K562 (cell line): Measurements from ENCODE around the gene ALPK1. TPM values are rescaled to one million over a fixed set of nuclear protein-coding genes. Genes with fewer than 3 reads are reported as not detected.

Source experiments
- ATAC-seq: fragments of 200-7000 bp; cut with Tn5 transposase; 3 replicates; pipeline ENCODE4 v1.9.1; 2020; ENCODE audit warnings: moderate library complexity
- BruUV-seq: library from RNA; stranded (reverse); fragments of 400-500 nt; replicated peaks from 2 replicates; lab custom pipeline; 2021; lab: Mats Ljungman, UMichigan
- CTCF ChIA-PET: fragments of 300-600 bp; formaldehyde crosslinking; extraction: SDS; loops from one replicate; lab custom pipeline; 2021; ENCODE audit warnings: low intra/inter-chr PET ratio; lab: Yijun Ruan, JAX
- POLR2A ChIA-PET: fragments of 300-600, 350-650 bp; sonication (Branson Sonifier 250); formaldehyde crosslinking; extraction: SDS; loops from one replicate; lab custom pipeline; 2021; ENCODE audit warnings: antibody characterized with exemption, inconsistent platforms; lab: Yijun Ruan, JAX
- DNase-seq, 4 experiments: peaks; one replicate each; pipeline versions ENCODE4 v3.0.0 to v3.0.0-alpha.2; 2011 to 2018; ENCODE audit warnings: low spot score in 3 of 4, mixed read lengths in 3 of 4; ENCODE audit errors: extremely low read depth in 1 of 4
- FAIRE-seq: peaks from 2 replicates; lab custom pipeline; 2011; peaks lifted over from hg19 to GRCh38; lab: Jason Lieb, UNC
- H2AFZ ChIP-seq: 2 replicates; pipeline ENCODE4 v1.6.0; 2011; ENCODE audit warnings: low read depth, low read length, control low read depth, inconsistent platforms
- H3K27ac ChIP-seq: fragments of 200-600 bp; 3 replicates; pipeline ENCODE4 v1.8.0; 2011; ENCODE audit warnings: low read depth, mild to moderate bottlenecking, control low read depth, inconsistent platforms, low read length, moderate library complexity, mixed read lengths; ENCODE audit errors: extremely low read depth
- H3K27me3 ChIP-seq, 2 experiments: fragments of 300-600 bp in 1 of 2; 2 replicates in 1 of 2; 3 replicates in 1 of 2; pipeline versions ENCODE4 v1.6.0 to v1.8.0; 2011; ENCODE audit warnings: inconsistent platforms in 2 of 2, low read length in 2 of 2, mild to moderate bottlenecking in 1 of 2, mixed read lengths in 1 of 2, moderate library complexity in 1 of 2; ENCODE audit not compliant: control insufficient read depth in 2 of 2, insufficient read depth in 2 of 2
- H3K36me3 ChIP-seq: fragments of 300-600 bp; 3 replicates; pipeline ENCODE4 v1.8.0; 2011; ENCODE audit warnings: mild to moderate bottlenecking, low read length, inconsistent platforms; ENCODE audit not compliant: control insufficient read depth, insufficient read depth
- H3K4me1 ChIP-seq, 2 experiments: fragments of 200-600 bp in 1 of 2; replicated peaks in 1 of 2; 2 replicates in 1 of 2; 3 replicates in 1 of 2; pipeline versions ENCODE4 v1.5.1 to v1.8.0; 2011; ENCODE audit warnings: inconsistent platforms in 2 of 2, low read length in 2 of 2, mild to moderate bottlenecking in 1 of 2, mixed read lengths in 1 of 2, moderate library complexity in 1 of 2; ENCODE audit not compliant: control insufficient read depth in 2 of 2, insufficient read depth in 2 of 2
- H3K4me2 ChIP-seq: 2 replicates; pipeline ENCODE4 v1.6.1; 2011; ENCODE audit warnings: low read length, control low read depth, inconsistent platforms, mixed read lengths; ENCODE audit not compliant: insufficient read depth
- H3K4me3 ChIP-seq: fragments of 200-600 bp; sonication (generic), shearing (Covaris generic); 2 replicates; pipeline ENCODE4 v1.5.1; 2016; ENCODE audit warnings: control low read depth, inconsistent platforms
- H3K79me2 ChIP-seq: fragments of 200-600 bp; 3 replicates; pipeline ENCODE4 v1.8.0; 2011; ENCODE audit warnings: low read length, inconsistent platforms; ENCODE audit not compliant: control insufficient read depth, insufficient read depth
- H3K9ac ChIP-seq, 2 experiments: 2 replicates each; pipeline versions ENCODE4 v1.6.0 to v1.6.1; 2011; ENCODE audit warnings: low read depth in 2 of 2, low read length in 2 of 2, control low read depth in 1 of 2, inconsistent platforms in 1 of 2, mild to moderate bottlenecking in 1 of 2, mixed read lengths in 1 of 2; ENCODE audit not compliant: insufficient read depth in 1 of 2
- H3K9me1 ChIP-seq: one replicate; pipeline ENCODE4 v1.6.0; 2011; ENCODE audit warnings: inconsistent platforms, mild to moderate bottlenecking, low read length, moderate library complexity; ENCODE audit not compliant: control insufficient read depth, insufficient read depth
- H3K9me3 ChIP-seq: replicated peaks from 2 replicates; pipeline ENCODE4 v1.5.1; 2011; ENCODE audit warnings: low read depth, low read length, inconsistent platforms; ENCODE audit not compliant: control insufficient read depth, insufficient read depth
- H4K20me1 ChIP-seq: replicated peaks from 2 replicates; pipeline ENCODE4 v1.6.1; 2011; ENCODE audit warnings: low read length, inconsistent platforms, mixed read lengths; ENCODE audit not compliant: control insufficient read depth, insufficient read depth
- ASH1L ChIP-seq: fragments of 450-650 bp; IDR thresholded peaks from 2 replicates; pipeline ENCODE4 v1.6.1; 2018; ENCODE audit warnings: borderline replicate concordance, mild to moderate bottlenecking, low read depth; ENCODE audit not compliant: partially characterized antibody
- BRF2 ChIP-seq: IDR thresholded peaks from 3 replicates; pipeline ENCODE4 v1.6.1; 2011; ENCODE audit warnings: borderline replicate concordance, mild to moderate bottlenecking; ENCODE audit not compliant: insufficient read length, insufficient read depth
- HMG20B ChIP-seq: fragments of 250-450 bp; sonication (Bioruptor Pico); IDR thresholded peaks from 2 replicates; pipeline ENCODE4 v1.5.0; 2021; ENCODE audit warnings: mild to moderate bottlenecking
- KLF16 ChIP-seq: IDR thresholded peaks from 2 replicates; pipeline ENCODE4 v1.6.1; 2016; ENCODE audit warnings: antibody characterized with exemption
- POLR3A ChIP-seq: IDR thresholded peaks from 2 replicates; pipeline ENCODE4 v1.6.1; 2011; ENCODE audit warnings: borderline replicate concordance, mild to moderate bottlenecking, moderate library complexity; ENCODE audit not compliant: insufficient read length, insufficient read depth; ENCODE audit errors: extremely low read depth
- RBM25 ChIP-seq: fragments of 200-400 bp; formaldehyde crosslinking; IDR thresholded peaks from 2 replicates; pipeline ENCODE4 v1.6.1; 2018; ENCODE audit warnings: low read length, low read depth, moderate library complexity; ENCODE audit not compliant: severe bottlenecking
- SMARCA4 ChIP-seq: fragments of 450-650 bp; IDR thresholded peaks from 2 replicates; pipeline ENCODE4 v1.6.1; 2016
- ZNF316 ChIP-seq: fragments of 450-650 bp; IDR thresholded peaks from 2 replicates; pipeline ENCODE4 v1.6.1; 2016
- ZNF436 ChIP-seq: fragments of 250-450, 450-650 bp; sonication (Bioruptor Pico); formaldehyde crosslinking; IDR thresholded peaks from 2 replicates; pipeline ENCODE4 v1.7.0; 2020; ENCODE audit warnings: mild to moderate bottlenecking
- WGBS: fragments of 100-300 bp; shearing (Covaris generic); methylation state at CpG from one replicate; pipeline ENCODE4 v1.1.6; 2016; ENCODE audit warnings: low coverage, mixed read lengths; ENCODE audit not compliant: insufficient coverage; ENCODE audit errors: missing lambda C conversion rate; 5-methylcytosine and 5-hydroxymethylcytosine counted together
- in situ Hi-C: fragments of 300-500 bp; cut with MboI; formaldehyde crosslinking; loops from 4 replicates; pipeline ENCODE4 v1.15.0; 2018; ENCODE audit warnings: inconsistent platforms, mixed read lengths
- intact Hi-C: fragments of 100-400 bp; cut with micrococcal nuclease; formaldehyde crosslinking; loops from 2 replicates; pipeline ENCODE4 v1.14.2; 2022
- polyA plus RNA-seq, 8 experiments: library from polyadenylated mRNA; depleted of rRNA in 4 of 8; stranded (reverse) in 5 of 8; unstranded in 3 of 8; fragments of >200 nt; fragmentation: Nextera tagmentation in 2 of 8; fragmentation: Illumina TruSeq in 1 of 8; extraction: Ambion mirVana in 2 of 8; extraction: Trizol in 1 of 8; gene quantifications; 2 replicates each; pipeline versions ENCODE4 v1.2.1 to v1.2.3, GENCODE V29; 2011 to 2014; ENCODE audit warnings: inconsistent platforms in 1 of 8, missing spikeins in 1 of 8
- total RNA-seq, 7 experiments: library from RNA; depleted of rRNA in 6 of 7; stranded (reverse); fragments of >200 nt in 6 of 7; fragmentation: Illumina TruSeq in 2 of 7; extraction: Trizol in 2 of 7; gene quantifications; 2 replicates each; pipeline versions ENCODE4 v1.2.1 to v1.2.3, GENCODE V29; 2011 to 2021; ENCODE audit warnings: low replicate concordance in 1 of 7

The ALPK1 gene
- total and polyA plus RNA-seq, 9 of the 15 experiments (the other 6 are each of a cell fraction or from before 2014, with no cell fraction given), result 2.3 to 6.9 (median 4.6) TPM

GRCh38 chr4:112370466-112370865 lies 73.3 kb downstream of the ALPK1 start:
- H4K20me1 ChIP-seq, result no peaks in the 10 kb centered on the region
- H3K9me1 ChIP-seq, result no peaks in the 10 kb centered on the region
- no peak overlapping the region for H3K4me3 ChIP-seq
- ATAC-seq (no peak), FAIRE-seq (no peak)
- H3K9ac ChIP-seq, result no peak overlapping the region
- POLR2A ChIA-PET, result no interaction called here
- H3K4me2 ChIP-seq, result no peak overlapping the region
- no peaks in the 10 kb centered on the region; a peak in 1 of 5 replicates for H3K27me3 ChIP-seq
- H3K27ac ChIP-seq, result no peak overlapping the region
- H3K36me3 ChIP-seq, result no peaks in the 10 kb centered on the region
- intact Hi-C loops, result no loop called here
- no peaks in the 10 kb centered on the region for H3K79me2 ChIP-seq
- H3K9me3 ChIP-seq, result no peaks in the 10 kb centered on the region
- H3K4me1 ChIP-seq, result no peaks in the 10 kb centered on the region
- no TSS peak for BruUV-seq
- no peak overlapping the region for H2AFZ ChIP-seq
- TF ChIP-seq SMARCA4 (no peak), ASH1L (no peak)
- TF ChIP-seq, all 486 proteins: peak for 0
- WGBS, result 5% methylated on average over 1 of the region's 1 CpG
- in situ Hi-C loops, result no loop called here
- CTCF ChIA-PET, result no interaction called here
- no peak for DNase-seq

GRCh38 chr4:112371361-112371760 lies 74.2 kb downstream of the ALPK1 start:
- no peaks in the 10 kb centered on the region for H3K4me1 ChIP-seq
- no peaks in the 10 kb centered on the region for H4K20me1 ChIP-seq
- no peaks in the 10 kb centered on the region; a peak in 1 of 5 replicates for H3K27me3 ChIP-seq
- no peaks in the 10 kb centered on the region for H3K79me2 ChIP-seq
- ATAC-seq, result no peak
- no peak overlapping the region for H3K4me2 ChIP-seq
- no peak for DNase-seq
- no peaks in the 10 kb centered on the region for H3K9me3 ChIP-seq
- H3K27ac ChIP-seq, result no peak overlapping the region
- no peaks in the 10 kb centered on the region for H3K36me3 ChIP-seq
- in situ Hi-C loops (no loop called here), intact Hi-C loops (no loop called here)
- BruUV-seq, result no TSS peak
- H3K9ac ChIP-seq, result no peak overlapping the region
- ChIA-PET POLR2A (no interaction called here), CTCF (interaction anchor here (0.5 kb wide), 1 partner anchor 20 kb away, joined by 3 read pairs; no protein-coding TSS in a partner anchor)
- H2AFZ ChIP-seq, result no peak overlapping the region
- FAIRE-seq, result no peak
- H3K4me3 ChIP-seq, result no peak overlapping the region
- TF ChIP-seq KLF16 (no peak), HMG20B (CRISPR knock-in tag) (no peak), ZNF436 (CRISPR knock-in tag) (no peak), ZNF316 (no peak), POLR3A (no peak), RBM25 (no peak), BRF2 (no peak)
- H3K9me1 ChIP-seq, result no peaks in the 10 kb centered on the region
- WGBS, result 0% methylated on average over 3 of the region's 3 CpGs
